Right lobe of liver (tissue), 6 donors: ENCODE measurements around the gene TRMT11. TPM values are rescaled to one million over a fixed set of nuclear protein-coding genes. Genes with fewer than 3 reads are reported as not detected.

Source experiments
- ATAC-seq, 4 donors: fragments of 200-7000 bp; cut with Tn5 transposase; one replicate each; pipeline ENCODE4 v1.9.1; 2020; ENCODE audit warnings: mild to moderate bottlenecking in 4 of 4, moderate library complexity in 4 of 4
- DNase-seq, 3 donors: peaks; one replicate each; pipeline ENCODE4 v3.0.0-alpha.2; 2020
- H3K27ac ChIP-seq, 3 donors: fragments of 200-600 bp; one replicate each; pipeline ENCODE4 v1.8.0; 2022
- H3K27me3 ChIP-seq, 2 donors: fragments of 200-600 bp; one replicate each; pipeline ENCODE4 v1.8.0; 2022
- H3K36me3 ChIP-seq, 4 donors: fragments of 200-600 bp; sonication (generic) in 1 of 4; one replicate each; pipeline versions ENCODE4 v1.5.1 to v1.8.0; 2017 to 2022; ENCODE audit warnings: control low read depth in 1 of 4
- H3K4me1 ChIP-seq, 4 donors: fragments of 200-600 bp; sonication (generic) in 1 of 4; one replicate each; pipeline versions ENCODE4 v1.5.1 to v1.8.0; 2017 to 2022; ENCODE audit warnings: control low read depth in 1 of 4
- H3K4me3 ChIP-seq, 3 donors: fragments of 200-600 bp; one replicate each; pipeline ENCODE4 v1.8.0; 2022
- H3K9me3 ChIP-seq, 4 donors: fragments of 200-600 bp; sonication (generic) in 1 of 4; one replicate each; pipeline versions ENCODE4 v1.5.1 to v1.8.0; 2017 to 2022; ENCODE audit warnings: control low read depth in 1 of 4
- POLR2A ChIP-seq: fragments of 450-650 bp; IDR thresholded peaks from one replicate; pipeline ENCODE4 v1.6.1; 2017; ENCODE audit warnings: antibody characterized with exemption, mild to moderate bottlenecking
- WGBS: methylation state at CpG from one replicate; pipeline ENCODE4 v1.1.6; 2018; ENCODE audit warnings: low coverage, low lambda C conversion rate; ENCODE audit not compliant: insufficient coverage; ENCODE audit errors: missing lambda C conversion rate; 5-methylcytosine and 5-hydroxymethylcytosine counted together
- intact Hi-C, 2 donors: fragments of 100-400 bp; cut with DNase I; formaldehyde crosslinking; loops; one replicate each; pipeline versions ENCODE4 v1.11.2 to v1.14.1; 2022
- total RNA-seq, 6 experiments: library from RNA; depleted of rRNA in 2 of 6; stranded (reverse); fragments of >200 nt in 2 of 6; fragmentation: NEBNext Ultra II Directional in 3 of 6; extraction: Animal tissue kit (Norgen Biotek cat#: 25700) in 3 of 6; gene quantifications; one replicate each; pipeline versions ENCODE4 v1.1.0 to v1.2.4, GENCODE V29; 2016 to 2023
- TF ChIP-seq, protein P1 (sequence below), 4 donors: fragments of 200-600 bp in 3 of 4; fragments of 450-650 bp in 1 of 4; IDR thresholded peaks; one replicate each; pipeline versions ENCODE4 v1.5.1 to v1.8.0; 2016 to 2022; ENCODE audit warnings: antibody characterized with exemption in 4 of 4, mild to moderate bottlenecking in 2 of 4
- donor health status: DM: no; HTN: yes; CAD: no.
- donor health status: DM: no; HTN: no; CAD: no.
- donor health status: DM: no; HTN: no; CAD: no.
- donor health status: DM: no; HTN: yes; CAD: no.
- donor health status: DM: no; HTN: yes; CAD: no.

TRMT11 gene
- total RNA-seq, 6 experiments from 2014 or later, result 12.6 to 36.0 (median 25.3) TPM

- peaks cover 0 to 19% (median 5%) of the 10 kb centered on the region in 4 donors for H3K4me1 ChIP-seq
- no peak overlapping the region for H3K4me3 ChIP-seq
- no peaks in the 10 kb centered on the region for H3K36me3 ChIP-seq
- ATAC-seq (no peak), DNase-seq (no peak)
- H3K27ac ChIP-seq, result no peak overlapping the region
- TF ChIP-seq POLR2A, result no peak
- TF ChIP-seq, protein P1, sequence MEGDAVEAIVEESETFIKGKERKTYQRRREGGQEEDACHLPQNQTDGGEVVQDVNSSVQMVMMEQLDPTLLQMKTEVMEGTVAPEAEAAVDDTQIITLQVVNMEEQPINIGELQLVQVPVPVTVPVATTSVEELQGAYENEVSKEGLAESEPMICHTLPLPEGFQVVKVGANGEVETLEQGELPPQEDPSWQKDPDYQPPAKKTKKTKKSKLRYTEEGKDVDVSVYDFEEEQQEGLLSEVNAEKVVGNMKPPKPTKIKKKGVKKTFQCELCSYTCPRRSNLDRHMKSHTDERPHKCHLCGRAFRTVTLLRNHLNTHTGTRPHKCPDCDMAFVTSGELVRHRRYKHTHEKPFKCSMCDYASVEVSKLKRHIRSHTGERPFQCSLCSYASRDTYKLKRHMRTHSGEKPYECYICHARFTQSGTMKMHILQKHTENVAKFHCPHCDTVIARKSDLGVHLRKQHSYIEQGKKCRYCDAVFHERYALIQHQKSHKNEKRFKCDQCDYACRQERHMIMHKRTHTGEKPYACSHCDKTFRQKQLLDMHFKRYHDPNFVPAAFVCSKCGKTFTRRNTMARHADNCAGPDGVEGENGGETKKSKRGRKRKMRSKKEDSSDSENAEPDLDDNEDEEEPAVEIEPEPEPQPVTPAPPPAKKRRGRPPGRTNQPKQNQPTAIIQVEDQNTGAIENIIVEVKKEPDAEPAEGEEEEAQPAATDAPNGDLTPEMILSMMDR (IDR thresholded peaks at IDR 0.05), result no peak
- H3K27me3 ChIP-seq, result no peaks in the 10 kb centered on the region
- WGBS, result 65% methylated on average over 2 of the region's 2 CpGs
- intact Hi-C loops, result no loop called here
- H3K9me3 ChIP-seq, result no peaks in the 10 kb centered on the region
These were observed 86.5 kb downstream of the TRMT11 start for GRCh38 chr6:126072834-126073233.

DNA sequence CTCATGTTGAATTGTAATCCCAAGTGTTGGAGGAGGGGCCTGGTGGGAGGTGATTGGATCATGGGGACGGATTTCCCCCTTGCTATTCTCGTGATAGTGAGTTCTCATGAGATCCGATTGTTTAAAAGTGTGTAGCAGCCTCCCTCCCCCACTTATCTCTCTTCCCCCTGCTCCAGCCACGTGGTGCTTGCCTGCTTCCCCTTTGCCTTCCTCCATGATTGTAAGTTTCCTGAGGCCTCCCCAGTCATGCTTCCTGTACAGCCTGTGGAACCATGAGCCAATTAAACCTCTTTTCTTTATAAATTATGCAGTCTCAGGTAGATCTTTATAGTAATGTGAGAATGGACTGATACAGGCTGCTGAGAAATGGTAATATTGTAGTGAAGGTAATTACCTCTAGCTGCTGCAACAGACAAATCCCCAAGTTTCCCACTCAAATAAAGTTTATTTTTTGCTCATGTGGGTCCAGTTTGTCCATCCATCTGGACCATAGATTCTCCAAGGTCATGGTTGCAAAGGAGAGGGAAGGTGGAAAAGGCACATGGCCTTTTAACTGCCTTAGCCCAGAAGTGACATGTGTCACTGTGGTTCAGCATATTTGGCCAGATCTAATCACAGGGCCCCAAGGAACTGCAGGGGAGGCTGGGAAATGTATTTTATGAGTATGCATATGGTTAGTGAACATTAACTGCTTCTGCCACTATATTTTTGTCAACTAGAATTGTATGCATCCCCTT lies 89.2 kb downstream of the TRMT11 start:
- H3K36me3 ChIP-seq, result no peaks in the 10 kb centered on the region
- H3K4me1 ChIP-seq, result peaks cover 0 to 19% (median 5%) of the 10 kb centered on the region in 4 donors
- DNase-seq (no peak), ATAC-seq (no peak)
- TF ChIP-seq, protein P1 (IDR thresholded peaks at IDR 0.05), result no peak
- no peak for TF ChIP-seq POLR2A
- intact Hi-C loops, result no loop called here
- H3K4me3 ChIP-seq, result no peak overlapping the region
- no peaks in the 10 kb centered on the region for H3K27me3 ChIP-seq
- 67% methylated on average over 4 of the region's 4 CpGs for WGBS
- H3K9me3 ChIP-seq, result no peaks in the 10 kb centered on the region
- H3K27ac ChIP-seq, result no peak overlapping the region

GRCh38 chr6:126076992-126077664 lies 90.8 kb downstream of the TRMT11 start:
- Histone ChIP-seq H3K4me1 (peaks cover 0 to 19% (median 5%) of the 10 kb centered on the region in 4 donors), H3K36me3 (no peaks in the 10 kb centered on the region), H3K27me3 (no peaks in the 10 kb centered on the region), H3K4me3 (no peak overlapping the region), H3K27ac (peak overlapping the region in 2 of 3 donors; percentile 19 to 36), H3K9me3 (no peaks in the 10 kb centered on the region)
- 53% methylated on average over 3 of the region's 3 CpGs for WGBS
- intact Hi-C loops, result no loop called here
- ATAC-seq, result peak; percentile 77 to 88 (median 87)
- peak in 1 of 3 donors; percentile 55 for DNase-seq
- TF ChIP-seq POLR2A, result no peak
- TF ChIP-seq, protein P1 (IDR thresholded peaks at IDR 0.05), result no peak

DNA sequence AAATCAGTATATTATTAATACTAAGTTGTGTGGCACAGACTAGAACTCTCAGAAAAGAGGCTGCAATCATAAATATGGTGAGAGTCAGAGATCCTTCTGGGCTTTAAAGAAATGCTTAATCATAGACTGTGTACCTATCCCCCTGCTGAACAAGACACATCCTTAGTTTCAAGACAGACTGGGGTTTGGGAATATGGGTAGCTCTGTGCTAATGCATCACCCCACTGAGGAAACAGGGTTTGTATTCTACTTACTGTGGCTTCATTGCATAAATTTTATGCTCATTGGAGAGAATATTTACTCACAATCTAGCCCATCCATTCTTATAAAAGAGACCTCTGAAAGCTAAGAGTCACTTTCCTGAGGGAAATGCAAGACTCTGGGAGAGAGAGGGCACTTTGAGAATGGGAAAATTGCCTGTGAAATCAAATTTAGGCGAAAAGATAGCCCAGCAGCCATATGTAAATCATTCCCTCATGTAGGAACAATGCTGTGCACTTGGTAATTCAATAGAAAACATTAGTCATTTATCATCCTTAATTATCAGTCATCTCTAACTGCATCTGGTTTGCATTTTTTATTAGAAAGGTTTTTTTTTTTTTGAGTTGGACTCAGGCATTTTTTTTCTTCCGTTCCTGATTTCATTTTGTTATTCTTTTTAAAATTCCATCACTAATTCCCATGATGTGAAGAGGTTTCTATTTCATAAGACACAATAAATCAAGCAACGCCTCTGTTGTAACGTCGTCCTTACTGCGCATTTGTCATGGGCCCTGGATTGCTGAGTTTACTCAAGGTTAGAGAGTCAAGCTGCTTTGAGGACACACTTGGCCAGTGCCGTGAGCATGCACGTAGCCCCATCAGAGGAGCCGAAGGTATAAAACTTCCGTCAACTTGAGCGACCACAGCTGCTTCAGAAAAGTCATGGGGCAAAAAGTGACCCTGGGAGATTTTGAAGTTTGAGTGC lies 91.8 kb downstream of the TRMT11 start:
- intact Hi-C loops, result no loop called here
- Histone ChIP-seq H3K4me3 (no peak overlapping the region), H3K36me3 (no peaks in the 10 kb centered on the region), H3K4me1 (peaks cover 0 to 19% (median 5%) of the 10 kb centered on the region in 4 donors), H3K27me3 (no peaks in the 10 kb centered on the region), H3K27ac (peak overlapping the region in 2 of 3 donors; percentile 2 to 36), H3K9me3 (no peaks in the 10 kb centered on the region)
- DNase-seq, result no peak
- ATAC-seq, result no peak
- TF ChIP-seq POLR2A, result no peak
- TF ChIP-seq, protein P1 (IDR thresholded peaks at IDR 0.05), result no peak
- 96% methylated on average over 11 of the region's 11 CpGs for WGBS
